OCI-LY7 (cell line): ENCODE data around the gene RNU6-9. TPM values are rescaled to one million over a fixed set of nuclear protein-coding genes. Genes with fewer than 3 reads are reported as not detected.

Experiments used
- BruUV-seq: library from RNA; stranded (reverse); fragments of 400-500 nt; replicated peaks from 2 replicates; lab custom pipeline; 2021; lab: Mats Ljungman, UMichigan
- CTCF ChIA-PET: fragments of 300-600 bp; sonication (Branson Sonifier 250); formaldehyde crosslinking; loops from one replicate; lab custom pipeline; 2022; ENCODE audit warnings: antibody characterized with exemption; ENCODE audit not compliant: unreplicated experiment; lab: Charles Lee
- POLR2A ChIA-PET: fragments of 300-600 bp; sonication (Branson Sonifier 250); formaldehyde crosslinking; loops from one replicate; lab custom pipeline; 2022; ENCODE audit warnings: antibody characterized with exemption; lab: Charles Lee
- DNase-seq: peaks from one replicate; pipeline ENCODE4 v3.0.0-alpha.2; 2015; ENCODE audit warnings: low spot score
- H2AFZ ChIP-seq: fragments of 200-600 bp; sonication (generic), shearing (Covaris generic); 2 replicates; pipeline ENCODE4 v1.6.1; 2014; ENCODE audit warnings: mild to moderate bottlenecking, antibody characterized with exemption, low read length, moderate library complexity
- H3K27ac ChIP-seq: fragments of 200-600 bp; sonication (generic); 2 replicates; pipeline ENCODE4 v1.5.1; 2014; ENCODE audit warnings: mixed run types, low read depth, mild to moderate bottlenecking, moderate library complexity, low read length, inconsistent platforms; ENCODE audit not compliant: poor library complexity, severe bottlenecking
- H3K36me3 ChIP-seq: fragments of 200-600 bp; sonication (generic); 2 replicates; pipeline ENCODE4 v1.6.1; 2014; ENCODE audit warnings: mild to moderate bottlenecking, antibody characterized with exemption, low read length, moderate library complexity, mixed read lengths; ENCODE audit not compliant: insufficient read depth
- H3K4me1 ChIP-seq: fragments of 200-600 bp; sonication (generic); 2 replicates; pipeline ENCODE4 v1.5.1; 2014; ENCODE audit warnings: mild to moderate bottlenecking, low read length; ENCODE audit not compliant: insufficient read depth, poor library complexity, severe bottlenecking
- H3K4me2 ChIP-seq: fragments of 200-600 bp; sonication (generic); 2 replicates; pipeline ENCODE4 v1.6.1; 2014; ENCODE audit warnings: mild to moderate bottlenecking, low read length
- H3K4me3 ChIP-seq: fragments of 200-600 bp; sonication (generic); 2 replicates; pipeline ENCODE4 v1.5.1; 2014; ENCODE audit warnings: mild to moderate bottlenecking, low read depth, low read length; ENCODE audit not compliant: poor library complexity, severe bottlenecking
- H3K79me2 ChIP-seq: fragments of 200-600 bp; sonication (generic); 2 replicates; pipeline ENCODE4 v1.6.1; 2016; ENCODE audit warnings: low read depth, mild to moderate bottlenecking, low read length, moderate library complexity, mixed read lengths; ENCODE audit not compliant: insufficient read depth
- H3K9me2 ChIP-seq: fragments of 200-600 bp; sonication (generic); 2 replicates; pipeline ENCODE4 v1.6.1; 2016; ENCODE audit warnings: mild to moderate bottlenecking, low read length, mixed read lengths; ENCODE audit not compliant: insufficient read depth
- H3K9me3 ChIP-seq: fragments of 200-600 bp; sonication (generic); 2 replicates; pipeline ENCODE4 v1.6.1; 2014; ENCODE audit warnings: mild to moderate bottlenecking, mixed run types, low read length, mixed read lengths
- H4K20me1 ChIP-seq: fragments of 200-600 bp; sonication (generic); 2 replicates; pipeline ENCODE4 v1.6.1; 2014; ENCODE audit warnings: mild to moderate bottlenecking, antibody characterized with exemption, low read length, moderate library complexity, mixed read lengths; ENCODE audit not compliant: insufficient read depth
- CTCF ChIP-seq: fragments of 200-600 bp; sonication (generic); conservative IDR thresholded peaks from 2 replicates; pipeline ENCODE4 v1.5.1; 2014; ENCODE audit warnings: mild to moderate bottlenecking, antibody characterized with exemption, low read length, moderate library complexity, mixed read lengths
- EZH2phosphoT487 ChIP-seq: fragments of 200-600 bp; sonication (generic); IDR thresholded peaks from 2 replicates; pipeline ENCODE4 v1.6.1; 2018; ENCODE audit warnings: low read depth, borderline replicate concordance, mild to moderate bottlenecking, mixed run types, antibody characterized with exemption, low read length, moderate library complexity, mixed read lengths
- intact Hi-C: fragments of 100-400 bp; cut with micrococcal nuclease; formaldehyde crosslinking; loops from one replicate; pipeline ENCODE4 v1.10.0; 2022; ENCODE audit not compliant: unreplicated experiment
- total RNA-seq, 2 experiments: library from RNA; depleted of rRNA in 1 of 2; stranded (reverse); fragments of >200 nt in 1 of 2; shearing (Covaris generic) in 1 of 2; gene quantifications; 2 replicates each; pipeline ENCODE4 v1.2.3, GENCODE V29; 2014 to 2022

Gene RNU6-9
- total RNA-seq, 2 experiments from 2014 or later = not detected

- H3K79me2 ChIP-seq = peaks cover 25% of the 10 kb centered on the region; the same call in 1 of the 2 replicates
- intact Hi-C loops = no loop called here
Measured at GRCh38 chr19:913080-913748, 19.9 kb downstream of the RNU6-9 start, which contains the start of gene R3HDM4. Gene R3HDM4, minus strand, starts transcription at chr19:913219. Its CDS starts 62 bp downstream, at chr19:913157.

GRCh38 chr19:916645-917322 lies 23.5 kb downstream of the RNU6-9 start:
- ChIA-PET POLR2A (no interaction called here), CTCF (no interaction called here)
- Histone ChIP-seq H3K4me1 (peaks cover 11% of the 10 kb centered on the region), H3K9me3 (no peaks in the 10 kb centered on the region), H3K4me3 (no peak overlapping the region), H4K20me1 (no peaks in the 10 kb centered on the region), H3K4me2 (peak overlapping the region; percentile 32; the same call in 1 of the 2 replicates), H3K36me3 (no peaks in the 10 kb centered on the region), H3K79me2 (peaks cover 6% of the 10 kb centered on the region; the same call in 1 of the 2 replicates), H2AFZ (no peak overlapping the region), H3K9me2 (no peaks in the 10 kb centered on the region), H3K27ac (no peak overlapping the region)
- intact Hi-C loops = loop anchor here (1.0 kb wide), 1 partner anchor 54 kb away; no protein-coding TSS in a partner anchor
- BruUV-seq = no TSS peak
- DNase-seq = no peak
- no peak for TF ChIP-seq CTCF
- no peak for TF ChIP-seq EZH2phosphoT487

More at GRCh38 chr19:913080-913748, 19.9 kb downstream of the RNU6-9 start, which contains the start of gene R3HDM4:
- Histone ChIP-seq H3K36me3 (peaks cover 6% of the 10 kb centered on the region), H4K20me1 (no peaks in the 10 kb centered on the region), H3K4me1 (peaks cover 29% of the 10 kb centered on the region), H3K4me3 (peak within 1 kb of the TSS; percentile 100), H3K9me3 (no peaks in the 10 kb centered on the region), H3K9me2 (no peaks in the 10 kb centered on the region), H2AFZ (peak within 1 kb of the TSS; percentile 96), H3K4me2 (peak within 1 kb of the TSS; percentile 88), H3K27ac (peak within 1 kb of the TSS; percentile 56)
- peak; percentile 81 for DNase-seq
- TF ChIP-seq EZH2phosphoT487 = no peak
- no peak for TF ChIP-seq CTCF
- CTCF ChIA-PET = no interaction called here
- BruUV-seq = no TSS peak
- POLR2A ChIA-PET = no interaction called here
